Activated T-helper 1 cell treated with anti-CD3 and anti-CD28 coated beads, Interleukin-2, amount 50 U/mL, for 16 hours (primary cell): ENCODE measurements around the gene MADCAM1.

Source experiments
- DNase-seq, 2 donors: peaks; one replicate each; pipeline ENCODE4 v3.0.0-alpha.2; 2020; ENCODE audit warnings: low read depth in 1 of 2, low spot score in 1 of 2

Gene MADCAM1

GRCh38 chr19:547836-548720 lies 51.8 kb downstream of the MADCAM1 start:
- no peak for DNase-seq

DNA sequence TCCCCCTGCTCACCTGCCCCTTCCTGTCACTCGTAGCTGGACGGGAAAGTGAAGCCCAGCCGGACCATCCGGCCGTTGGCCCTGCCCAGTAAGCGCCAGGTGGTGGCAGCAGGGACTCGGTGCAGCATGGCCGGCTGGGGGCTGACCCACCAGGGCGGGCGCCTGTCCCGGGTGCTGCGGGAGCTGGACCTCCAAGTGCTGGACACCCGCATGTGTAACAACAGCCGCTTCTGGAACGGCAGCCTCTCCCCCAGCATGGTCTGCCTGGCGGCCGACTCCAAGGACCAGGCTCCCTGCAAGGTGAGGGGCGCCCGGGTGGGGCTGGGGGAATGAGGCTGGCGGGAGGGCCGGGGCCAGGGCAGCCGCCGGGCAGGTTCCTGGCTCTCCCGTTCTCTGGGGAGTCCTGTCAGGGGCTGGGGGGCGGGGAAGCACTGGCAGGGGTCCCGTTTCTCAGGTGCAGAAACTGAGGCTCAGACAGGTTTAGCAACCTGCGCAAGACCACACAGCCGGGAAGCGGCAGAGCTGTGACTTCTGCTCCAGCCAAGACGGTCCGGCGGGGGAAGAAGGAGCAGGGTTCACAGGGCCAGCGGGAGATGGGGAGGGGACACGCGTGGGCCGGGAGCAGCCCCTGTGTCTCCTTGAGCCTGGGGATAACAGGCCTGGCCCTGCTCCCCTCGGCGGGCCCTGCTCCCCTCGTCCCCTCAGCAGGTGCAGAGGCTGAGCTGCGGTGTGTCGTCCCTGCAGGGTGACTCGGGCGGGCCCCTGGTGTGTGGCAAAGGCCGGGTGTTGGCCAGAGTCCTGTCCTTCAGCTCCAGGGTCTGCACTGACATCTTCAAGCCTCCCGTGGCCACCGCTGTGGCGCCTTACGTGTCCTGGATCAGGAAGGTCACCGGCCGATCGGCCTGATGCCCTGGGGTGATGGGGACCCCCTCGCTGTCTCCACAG lies 52.9 kb downstream of the MADCAM1 start:
- no peak for DNase-seq

- DNase-seq, result no peak
Observed at GRCh38 chr19:554817-555216, 58.5 kb downstream of the MADCAM1 start.
